Measurements from ENCODE around the gene ZBTB38. TPM values are rescaled to one million over a fixed set of nuclear protein-coding genes. Genes with fewer than 3 reads are reported as not detected.

Gene ZBTB38
- polyA plus RNA-seq, 1 donor from 2014 or later: 18.7 TPM

GRCh38 chr3:141403576-141403975 is 35.3 kb downstream of the ZBTB38 start:
- no peak overlapping the region for H3K27ac ChIP-seq (ENCODE audit: low read length)
- H3K9me2 ChIP-seq (ENCODE audit: insufficient read depth, low read length): no peaks in the 10 kb centered on the region
- peaks cover 3% of the 10 kb centered on the region for H3K36me3 ChIP-seq (ENCODE audit: insufficient read depth, low read length)
- TF ChIP-seq MXI1 (conservative IDR thresholded peaks at IDR 0.05; ENCODE audit: poor library complexity, severe bottlenecking): no peak
- no peak for TF ChIP-seq RAD21 (conservative IDR thresholded peaks at IDR 0.05)
- no peak for TF ChIP-seq POLR2AphosphoS5 (IDR thresholded peaks at IDR 0.05)
- no peak for TF ChIP-seq TAF1 (IDR thresholded peaks at IDR 0.05; ENCODE audit: low read depth)
- TF ChIP-seq CTCF (IDR thresholded peaks at IDR 0.05; ENCODE audit: poor library complexity, severe bottlenecking): no peak
- TF ChIP-seq SMC3 (conservative IDR thresholded peaks at IDR 0.05; ENCODE audit: poor library complexity): no peak
- TF ChIP-seq EZH2 (IDR thresholded peaks at IDR 0.05; ENCODE audit: borderline replicate concordance, insufficient read depth, low read length, poor library complexity, severe bottlenecking): no peak
- no peak for TF ChIP-seq EP300 (conservative IDR thresholded peaks at IDR 0.05; ENCODE audit: poor library complexity, severe bottlenecking)
- H4K20me1 ChIP-seq (ENCODE audit: insufficient read depth): no peaks in the 10 kb centered on the region
- no peak overlapping the region for H2AFZ ChIP-seq (ENCODE audit: low read depth, low read length)
- no peaks in the 10 kb centered on the region for H3K9me3 ChIP-seq (ENCODE audit: low read length)
- H3K27me3 ChIP-seq (ENCODE audit: insufficient read depth, low read depth, low read length): no peaks in the 10 kb centered on the region
- H3K9ac ChIP-seq (ENCODE audit: low read length): no peak overlapping the region
- no peaks in the 10 kb centered on the region for H3F3A ChIP-seq (ENCODE audit: insufficient read depth, low read length, poor library complexity, severe bottlenecking)
- H3K4me2 ChIP-seq (ENCODE audit: low read length): no peak overlapping the region
- no peak overlapping the region for H3K4me3 ChIP-seq (ENCODE audit: low read length)
- no peaks in the 10 kb centered on the region for H3K79me2 ChIP-seq (replicated peaks; ENCODE audit: insufficient read depth, low read length)

GRCh38 chr3:141405025-141405424 is 36.7 kb downstream of the ZBTB38 start:
- H3K36me3 ChIP-seq (ENCODE audit: insufficient read depth, low read length): peaks cover 3% of the 10 kb centered on the region
- H3K9me2 ChIP-seq (ENCODE audit: insufficient read depth, low read length): no peaks in the 10 kb centered on the region
- no peaks in the 10 kb centered on the region for H4K20me1 ChIP-seq (ENCODE audit: insufficient read depth)
- no peak overlapping the region for H3K4me2 ChIP-seq (ENCODE audit: low read length)
- H3K27me3 ChIP-seq (ENCODE audit: insufficient read depth, low read depth, low read length): no peaks in the 10 kb centered on the region
- TF ChIP-seq CTCF (IDR thresholded peaks at IDR 0.05; ENCODE audit: poor library complexity, severe bottlenecking) (no peak), EZH2 (IDR thresholded peaks at IDR 0.05; ENCODE audit: borderline replicate concordance, insufficient read depth, low read length, poor library complexity, severe bottlenecking) (no peak), POLR2AphosphoS5 (IDR thresholded peaks at IDR 0.05) (no peak), TAF1 (IDR thresholded peaks at IDR 0.05; ENCODE audit: low read depth) (no peak), EP300 (conservative IDR thresholded peaks at IDR 0.05; ENCODE audit: poor library complexity, severe bottlenecking) (no peak), RAD21 (conservative IDR thresholded peaks at IDR 0.05) (no peak), MXI1 (conservative IDR thresholded peaks at IDR 0.05; ENCODE audit: poor library complexity, severe bottlenecking) (no peak), SMC3 (conservative IDR thresholded peaks at IDR 0.05; ENCODE audit: poor library complexity) (no peak), REST (IDR thresholded peaks at IDR 0.05; ENCODE audit: borderline replicate concordance) (no peak)
- H3K4me3 ChIP-seq (ENCODE audit: low read length): no peak overlapping the region
- no peaks in the 10 kb centered on the region for H3F3A ChIP-seq (ENCODE audit: insufficient read depth, low read length, poor library complexity, severe bottlenecking)
- H2AFZ ChIP-seq (ENCODE audit: low read depth, low read length): no peak overlapping the region
- no peaks in the 10 kb centered on the region for H3K9me3 ChIP-seq (ENCODE audit: low read length)
- no peak overlapping the region for H3K9ac ChIP-seq (ENCODE audit: low read length)
- no peaks in the 10 kb centered on the region for H3K79me2 ChIP-seq (replicated peaks; ENCODE audit: insufficient read depth, low read length)
- H3K27ac ChIP-seq (ENCODE audit: low read length): no peak overlapping the region

All from neural cell (in vitro differentiated cells).